Neutrophil (primary cell): ENCODE data around the gene MRPS2.
"Not testable (repeated sequence)": the region's sequence is repeated elsewhere in the genome, so short reads cannot be mapped to it uniquely, and the experiment has no call there.

Experiments used
- H3K27ac ChIP-seq: fragments of 200-600 bp; sonication (generic); 2 replicates; pipeline ENCODE4 v1.5.1; 2016; ENCODE audit warnings: mild to moderate bottlenecking, moderate library complexity
- H3K27me3 ChIP-seq: fragments of 200-600 bp; sonication (generic); 2 replicates; pipeline ENCODE4 v1.6.0; 2016; ENCODE audit warnings: mild to moderate bottlenecking
- H3K36me3 ChIP-seq: fragments of 200-600 bp; sonication (generic); 2 replicates; pipeline ENCODE4 v1.5.1; 2017
- H3K4me1 ChIP-seq, 2 experiments: fragments of 200-600 bp in 1 of 2; sonication (generic) in 1 of 2; 1 replicate in 1 of 2; 2 replicates in 1 of 2; pipeline versions ENCODE4 v1.5.1 to v1.6.1; 2013 to 2016; ENCODE audit warnings: low read depth in 1 of 2, low read length in 1 of 2, mild to moderate bottlenecking in 1 of 2, moderate library complexity in 1 of 2; ENCODE audit not compliant: control insufficient read depth in 1 of 2, insufficient read depth in 1 of 2
- H3K4me3 ChIP-seq, 2 experiments: fragments of 200-600 bp in 1 of 2; sonication (generic) in 1 of 2; 1 replicate in 1 of 2; 2 replicates in 1 of 2; pipeline ENCODE4 v1.5.1; 2013 to 2016; ENCODE audit warnings: low read depth in 1 of 2, low read length in 1 of 2, mild to moderate bottlenecking in 1 of 2, moderate library complexity in 1 of 2
- H3K9me3 ChIP-seq: fragments of 200-600 bp; sonication (generic); 2 replicates; pipeline ENCODE4 v1.5.1; 2016
- CTCF ChIP-seq: fragments of 200-600 bp; sonication (generic); IDR thresholded peaks from 2 replicates; pipeline ENCODE4 v1.5.1; 2016; ENCODE audit warnings: antibody characterized with exemption

MRPS2 gene

GRCh38 chr9:135500525-135501260 is at the start of gene MRPS2:
Gene MRPS2, plus strand, starts transcription at chr9:135500682. Its CDS starts 29 bp downstream, at chr9:135500711.
- Histone ChIP-seq H3K27ac (no peak within 1 kb of the TSS), H3K36me3 (peaks cover 14% of the 10 kb centered on the region), H3K27me3 (peaks cover 15% of the 10 kb centered on the region), H3K4me1 (peaks cover 19 to 22% of the 10 kb centered on the region in 2 experiments), H3K4me3 (peak within 1 kb of the TSS; percentile 60 to 75), H3K9me3 (no peaks in the 10 kb centered on the region)
- TF ChIP-seq CTCF, result peak; percentile 57

GRCh38 chr9:135450956-135451355 is 49.5 kb upstream of the MRPS2 start:
- Histone ChIP-seq H3K4me1 (no peaks in the 10 kb centered on the region), H3K9me3 (no peaks in the 10 kb centered on the region), H3K36me3 (no peaks in the 10 kb centered on the region), H3K4me3 (no peak overlapping the region), H3K27ac (no peak overlapping the region), H3K27me3 (peaks cover 13% of the 10 kb centered on the region)
- no peak for TF ChIP-seq CTCF

- H3K4me1 ChIP-seq, H3K4me3 ChIP-seq, H3K9me3 ChIP-seq, H3K36me3 ChIP-seq, H3K27ac ChIP-seq: not testable (repeated sequence)
- peaks cover 20% of the 10 kb centered on the region for H3K27me3 ChIP-seq
Observed at GRCh38 chr9:135451909-135452308, 48.6 kb upstream of the MRPS2 start.

- no peak for TF ChIP-seq CTCF
- no peak overlapping the region for H3K27ac ChIP-seq
- H3K9me3 ChIP-seq, result no peaks in the 10 kb centered on the region
Observed at GRCh38 chr9:135454737-135455136, 45.7 kb upstream of the MRPS2 start.

GRCh38 chr9:135455401-135456030 is 45.0 kb upstream of the MRPS2 start:
- Histone ChIP-seq H3K4me1 (no peaks in the 10 kb centered on the region), H3K27me3 (peaks cover 14% of the 10 kb centered on the region), H3K9me3 (no peaks in the 10 kb centered on the region), H3K27ac (no peak overlapping the region), H3K36me3 (no peaks in the 10 kb centered on the region), H3K4me3 (no peak overlapping the region)
- no peak for TF ChIP-seq CTCF

More at GRCh38 chr9:135454737-135455136, 45.7 kb upstream of the MRPS2 start:
- Histone ChIP-seq H3K4me1 (no peaks in the 10 kb centered on the region), H3K4me3 (no peak overlapping the region), H3K27me3 (peaks cover 17% of the 10 kb centered on the region), H3K36me3 (no peaks in the 10 kb centered on the region)

- Histone ChIP-seq H3K4me3 (no peak overlapping the region), H3K4me1 (no peaks in the 10 kb centered on the region), H3K9me3 (no peaks in the 10 kb centered on the region), H3K27ac (no peak overlapping the region), H3K27me3 (peaks cover 14% of the 10 kb centered on the region), H3K36me3 (no peaks in the 10 kb centered on the region)
- TF ChIP-seq CTCF, result no peak
Observed at GRCh38 chr9:135456436-135457104, 43.9 kb upstream of the MRPS2 start.

- H3K27me3 ChIP-seq, result peaks cover 14% of the 10 kb centered on the region
- not testable (repeated sequence) for H3K9me3 ChIP-seq, H3K36me3 ChIP-seq, H3K27ac ChIP-seq, H3K4me3 ChIP-seq, H3K4me1 ChIP-seq
Observed at GRCh38 chr9:135458478-135458877, 42.0 kb upstream of the MRPS2 start.
